ENCODE data around the gene CDC6.
A peak's percentile ranks its signal among the peaks of the same experiment; 100 is the strongest.

CDC6 gene

DNA sequence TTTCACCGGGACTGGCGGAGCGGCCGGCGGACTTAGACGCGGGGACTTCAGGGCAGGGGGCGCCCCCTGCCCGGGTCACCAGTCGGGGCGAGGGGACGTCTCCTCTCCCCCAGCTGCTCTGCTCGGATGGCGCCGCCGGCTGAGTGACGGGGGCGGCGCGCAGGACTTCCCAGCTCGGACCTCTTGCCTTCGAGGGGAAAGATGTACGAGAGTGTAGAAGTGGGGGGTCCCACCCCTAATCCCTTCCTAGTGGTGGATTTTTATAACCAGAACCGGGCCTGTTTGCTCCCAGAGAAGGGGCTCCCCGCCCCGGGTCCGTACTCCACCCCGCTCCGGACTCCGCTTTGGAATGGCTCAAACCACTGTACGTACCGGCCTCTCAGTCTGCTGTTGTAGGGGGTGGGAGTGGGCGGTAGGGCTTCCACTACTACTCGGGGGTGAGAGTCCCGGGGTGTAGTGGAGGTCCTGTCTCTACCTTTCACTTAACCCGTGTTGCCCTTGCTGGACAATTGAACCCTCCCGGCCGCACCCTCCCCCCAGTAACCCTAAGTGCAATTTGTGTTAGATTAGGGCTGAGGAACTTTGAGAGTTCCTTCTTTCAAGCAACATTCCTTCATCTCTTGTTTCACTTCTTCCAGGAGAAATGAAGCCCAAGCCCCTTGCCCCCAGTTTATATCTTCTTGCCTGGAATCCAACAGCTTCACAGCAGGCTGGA lies 55.0 kb downstream of the CDC6 start:
- DNase-seq = no peak

DNA sequence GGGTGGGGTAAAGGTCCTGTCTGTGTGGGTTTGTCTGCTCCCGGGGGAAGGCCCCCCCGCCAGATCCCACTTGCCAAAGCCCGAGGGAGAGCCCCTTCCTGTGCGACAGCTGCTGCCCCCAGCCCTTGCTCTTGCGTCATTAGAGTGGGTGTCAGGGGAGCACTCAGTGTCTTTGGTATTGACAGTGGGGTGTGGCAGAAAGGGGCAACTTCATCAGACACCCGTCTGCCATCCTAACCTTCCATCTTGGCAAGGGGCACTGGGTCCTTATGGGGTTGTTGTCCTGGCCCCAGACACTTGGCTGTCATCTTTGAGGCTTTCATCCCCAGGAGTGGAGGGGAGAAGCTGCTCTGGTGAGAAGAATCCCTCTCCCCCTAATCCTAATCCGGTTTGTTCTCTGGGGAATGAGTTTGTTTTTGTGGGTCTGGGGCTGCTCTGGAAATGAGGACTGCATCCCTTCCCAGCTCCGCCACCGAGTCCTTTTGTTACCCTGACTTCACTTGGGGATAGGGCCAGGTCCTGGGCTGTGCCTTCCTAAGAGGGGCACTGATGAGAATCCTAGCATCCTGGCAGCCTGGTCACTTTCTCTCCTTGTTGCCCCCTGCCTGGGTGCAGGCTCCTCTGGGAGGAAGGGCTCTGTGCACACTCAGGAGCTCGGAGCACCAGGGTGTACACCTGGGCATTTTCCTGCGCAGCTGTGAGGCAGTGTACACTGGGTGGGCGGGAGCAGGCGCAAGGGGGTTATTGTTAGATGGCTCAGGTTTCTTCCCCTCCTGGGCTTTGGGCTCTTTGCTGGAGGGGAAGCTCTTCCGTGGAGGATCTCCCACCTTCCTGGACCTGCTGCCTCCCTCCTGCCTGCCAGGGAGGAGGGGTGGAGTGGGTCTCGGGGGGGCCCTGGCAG lies 55.8 kb downstream of the CDC6 start:
- DNase-seq = no peak

DNA sequence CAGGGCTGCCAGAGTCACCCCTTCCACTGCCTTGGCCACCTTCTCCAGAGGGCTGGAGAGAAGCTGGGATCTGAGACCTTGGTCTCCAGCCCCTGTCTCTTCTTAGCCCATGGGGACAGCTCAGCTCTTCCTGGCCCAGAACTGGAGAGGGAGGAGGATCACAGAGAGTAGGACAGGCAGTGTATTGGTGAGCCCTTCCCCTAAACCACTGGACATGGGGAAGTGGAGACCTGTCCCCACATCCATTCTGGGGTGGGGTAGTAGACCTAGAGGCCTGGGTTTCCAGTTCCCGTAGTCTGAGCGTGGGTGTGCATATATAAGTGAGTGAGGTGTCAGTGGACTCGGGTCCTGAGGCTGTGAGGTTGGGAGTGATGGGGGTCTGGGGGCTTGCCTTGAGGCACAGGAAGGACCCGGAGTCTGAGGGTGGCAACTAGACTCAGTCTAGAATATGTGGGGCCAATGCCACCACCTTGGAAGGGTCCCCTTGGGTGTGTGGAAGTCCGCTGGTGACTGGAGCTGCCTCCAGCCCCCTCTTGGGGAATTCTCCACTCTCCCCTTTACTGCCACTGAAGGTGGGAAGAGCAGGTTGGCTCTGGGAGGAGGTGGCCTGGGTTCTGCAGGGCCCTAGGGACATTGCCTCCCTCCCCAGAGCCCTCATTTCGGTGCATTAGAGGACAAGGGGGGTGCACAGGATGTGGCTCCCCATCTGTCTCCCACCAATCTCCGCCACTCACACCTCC lies 56.9 kb downstream of the CDC6 start:
- DNase-seq = no peak

DNA sequence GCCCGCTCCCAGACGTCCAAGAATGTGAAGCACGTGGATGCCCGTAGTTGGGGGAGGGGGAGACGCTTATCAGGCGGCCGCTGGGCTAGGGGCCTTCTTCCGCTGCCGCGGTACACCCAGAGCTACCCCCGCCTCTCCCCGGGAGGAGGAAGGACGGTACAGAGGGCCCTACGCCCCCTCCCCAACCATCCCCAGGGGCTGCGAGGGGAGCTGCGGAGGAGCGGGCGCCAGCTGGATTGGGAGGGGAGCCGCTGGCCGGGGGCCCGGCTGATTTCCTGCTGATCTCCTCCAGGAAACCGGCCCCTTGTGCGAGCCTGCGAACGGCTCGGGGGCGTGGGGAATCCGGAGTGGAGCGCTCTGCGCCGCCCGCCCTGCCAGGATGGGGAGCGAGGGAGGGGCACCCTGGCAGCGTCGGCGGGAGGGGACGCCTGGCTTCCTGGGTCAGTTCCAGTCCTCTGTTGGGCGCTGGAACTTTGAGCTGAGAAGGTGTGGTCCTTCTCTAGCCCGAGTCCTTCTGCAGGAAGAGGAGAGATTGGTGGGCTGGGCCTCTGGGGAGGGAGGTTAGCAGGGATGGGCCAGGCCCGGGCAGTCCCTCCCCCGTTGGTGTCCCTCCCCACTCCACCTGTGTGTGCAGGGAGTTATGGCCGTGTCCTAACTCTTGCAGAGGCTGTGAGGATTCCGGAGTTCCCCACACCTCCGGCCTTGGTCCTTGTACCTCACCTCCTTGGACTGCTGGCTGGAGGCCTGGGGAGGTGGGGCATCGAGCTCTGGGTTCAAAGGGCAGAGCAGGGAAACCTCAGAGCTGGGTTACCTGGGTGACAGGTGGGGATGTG lies 57.7 kb downstream of the CDC6 start:
- DNase-seq = peak; percentile 47

DNA sequence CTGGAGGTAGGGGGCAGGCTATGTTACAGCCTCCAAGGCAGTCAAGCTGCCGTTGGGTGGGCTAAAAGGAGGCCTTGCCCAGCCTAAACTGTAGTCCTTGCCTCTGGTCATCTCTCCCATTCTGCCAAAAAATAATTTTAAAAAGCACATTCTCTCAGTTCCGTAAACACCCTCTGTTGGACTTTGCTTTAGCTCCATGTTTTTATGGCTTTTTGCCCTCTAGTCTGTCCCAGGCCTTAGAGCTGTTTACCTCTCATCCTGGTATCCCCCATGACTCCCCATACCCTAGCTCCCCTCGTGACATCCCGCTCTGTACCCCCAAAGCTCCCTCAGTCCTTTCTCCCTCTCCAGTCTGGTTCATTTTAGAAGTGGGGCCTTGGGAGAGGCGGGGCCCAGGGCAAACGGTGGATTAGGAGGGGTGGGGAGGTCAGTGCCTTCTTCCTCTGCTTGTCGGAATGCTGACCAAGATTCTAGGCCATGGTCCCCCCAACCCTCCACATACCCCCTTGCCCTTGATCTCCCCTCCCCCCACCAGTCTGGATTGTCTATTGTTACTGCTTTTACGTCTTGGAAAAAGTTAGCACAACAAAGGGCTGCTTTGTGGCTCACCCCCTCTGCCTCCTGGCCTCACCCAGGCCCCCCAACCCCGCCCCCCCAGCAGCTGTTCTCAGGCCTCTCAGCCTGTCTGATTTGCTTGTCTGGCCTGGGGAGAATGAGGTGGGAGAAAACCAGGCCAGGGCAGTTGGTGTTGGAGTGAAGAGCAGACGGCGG lies 58.5 kb downstream of the CDC6 start:
- DNase-seq = no peak

DNA sequence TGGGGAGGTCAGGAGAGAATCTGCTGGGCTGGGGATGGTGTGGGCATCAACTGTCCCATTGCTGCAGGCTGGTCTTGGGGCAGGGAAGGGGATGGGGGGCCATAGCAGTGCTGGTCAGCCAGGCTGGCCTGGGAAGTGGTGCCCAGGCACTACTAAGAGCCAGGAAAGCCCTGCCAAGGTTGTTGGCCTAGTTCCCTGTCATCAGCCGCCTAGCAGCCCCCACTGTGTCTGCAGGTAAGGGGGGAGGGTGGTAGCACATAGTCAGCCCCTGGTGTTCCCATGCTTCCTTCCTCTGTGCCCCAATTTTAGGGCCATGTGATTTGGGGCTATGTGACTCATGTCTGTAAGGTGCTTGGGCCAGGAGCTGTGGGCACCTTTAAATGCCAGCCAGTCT lies 59.1 kb downstream of the CDC6 start:
- DNase-seq = no peak

DNA sequence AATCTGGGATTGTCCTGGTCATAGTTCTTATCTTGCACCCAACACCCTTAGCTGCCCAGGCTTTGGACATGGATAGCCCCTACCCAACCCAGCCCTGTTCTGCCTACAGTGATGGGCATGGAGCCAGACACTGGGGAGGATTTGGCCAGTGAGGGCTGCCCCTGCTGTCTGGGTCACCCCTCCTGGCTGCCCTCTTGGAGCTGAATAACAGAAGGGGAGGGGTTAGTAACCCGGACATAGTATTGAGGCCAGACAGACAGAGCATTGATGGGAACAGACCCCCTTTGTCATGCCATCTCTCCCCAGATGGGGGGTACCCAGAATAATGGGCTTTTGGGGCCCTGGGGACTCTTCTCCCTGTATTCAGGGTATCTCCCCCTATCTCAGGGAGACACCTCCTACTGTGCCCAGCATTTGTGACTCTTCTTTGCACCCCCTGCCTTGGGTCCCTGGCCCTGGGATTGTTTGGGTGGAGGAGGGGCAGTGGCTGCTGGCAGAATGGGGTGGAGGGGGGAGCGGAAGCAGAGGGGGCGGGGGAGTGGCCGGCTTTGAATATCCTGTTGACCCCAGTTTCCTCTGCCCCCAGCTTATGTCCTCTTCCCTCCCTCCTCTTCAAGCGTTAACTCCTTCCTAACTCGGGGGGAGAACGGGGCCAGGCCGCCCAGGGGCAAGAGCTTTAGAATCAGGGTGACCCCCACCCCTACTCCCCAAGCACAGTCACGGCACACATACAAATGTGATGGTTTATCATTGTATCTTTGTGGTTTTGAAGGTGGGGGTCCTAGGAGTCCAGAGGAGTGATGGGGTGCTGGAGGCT lies 59.8 kb downstream of the CDC6 start:
- DNase-seq = no peak

DNA sequence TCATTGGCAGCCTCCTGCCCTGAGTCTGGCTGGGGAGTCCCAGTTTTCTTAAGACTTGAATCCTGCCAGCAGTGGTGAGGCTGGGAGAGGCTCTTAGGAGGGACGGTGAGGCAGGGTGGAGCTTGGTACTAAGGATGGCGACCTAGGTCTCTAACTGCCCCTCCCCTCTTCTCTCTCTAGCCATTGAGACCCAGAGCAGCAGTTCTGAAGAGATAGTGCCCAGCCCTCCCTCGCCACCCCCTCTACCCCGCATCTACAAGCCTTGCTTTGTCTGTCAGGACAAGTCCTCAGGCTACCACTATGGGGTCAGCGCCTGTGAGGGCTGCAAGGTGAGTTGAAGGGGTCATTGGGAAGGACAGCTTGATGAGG lies 60.4 kb downstream of the CDC6 start:
- DNase-seq = no peak

DNA sequence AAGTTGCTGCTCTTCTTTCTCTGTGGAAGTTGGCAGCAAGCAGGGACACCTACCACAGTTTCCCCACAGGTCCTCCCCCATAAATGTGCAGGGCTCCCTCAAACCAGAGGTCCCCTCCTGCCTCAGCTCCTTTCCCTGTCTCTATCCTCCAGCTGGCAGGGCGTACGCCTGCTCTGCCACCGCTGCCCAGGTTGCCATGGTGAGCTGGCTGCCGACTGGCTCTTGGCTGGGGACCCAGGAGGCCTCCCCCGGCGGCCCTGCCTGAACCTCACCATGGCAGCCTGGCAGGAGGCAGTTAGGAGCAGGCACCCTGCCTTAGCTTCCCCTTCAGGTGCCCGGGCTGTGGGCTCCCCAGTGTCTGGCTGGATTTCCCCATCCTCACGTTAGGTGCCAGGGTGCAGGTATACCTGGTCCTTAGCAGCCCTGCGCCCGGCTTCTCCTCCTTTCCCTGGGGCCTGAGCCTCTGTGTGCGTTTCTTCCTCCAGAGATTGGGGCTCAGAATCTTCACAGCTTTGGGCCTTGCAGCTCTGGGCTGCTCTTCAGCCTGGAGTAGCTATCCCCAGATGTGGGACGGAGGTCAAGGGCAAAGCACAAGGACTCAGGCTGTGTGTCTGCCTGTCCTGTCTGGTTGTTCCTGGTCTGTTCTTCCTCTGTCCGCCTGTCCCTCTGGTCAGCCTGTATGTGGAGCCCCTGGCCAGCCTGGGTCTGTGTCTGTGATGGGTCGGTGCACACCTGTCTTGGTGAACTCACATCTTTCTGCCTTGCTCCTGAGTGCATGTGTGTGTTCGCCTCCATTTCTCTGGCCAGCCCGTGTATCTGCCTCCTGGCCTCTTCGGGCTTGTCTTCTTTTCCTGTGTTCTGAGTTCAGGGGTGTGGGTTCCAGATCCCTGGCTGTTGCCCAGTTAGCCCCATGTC lies 61.1 kb downstream of the CDC6 start:
- peak; percentile 87 for DNase-seq

DNA sequence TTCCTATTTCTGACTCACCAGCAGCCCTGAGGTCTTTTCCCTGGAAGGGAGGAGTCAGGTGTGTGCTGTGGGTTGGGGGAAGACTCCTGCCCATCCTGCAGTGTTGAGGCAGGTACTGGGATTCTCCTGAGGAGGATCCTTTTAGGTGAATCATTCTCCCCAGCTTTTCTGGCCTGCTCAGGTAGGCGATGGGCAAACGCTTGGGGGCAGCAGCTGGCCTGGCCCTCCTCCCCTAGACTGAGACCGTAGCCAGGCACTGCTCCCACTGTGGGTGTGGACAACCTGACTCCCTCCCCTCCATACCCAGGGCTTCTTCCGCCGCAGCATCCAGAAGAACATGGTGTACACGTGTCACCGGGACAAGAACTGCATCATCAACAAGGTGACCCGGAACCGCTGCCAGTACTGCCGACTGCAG lies 61.8 kb downstream of the CDC6 start:
- no peak for DNase-seq

DNA sequence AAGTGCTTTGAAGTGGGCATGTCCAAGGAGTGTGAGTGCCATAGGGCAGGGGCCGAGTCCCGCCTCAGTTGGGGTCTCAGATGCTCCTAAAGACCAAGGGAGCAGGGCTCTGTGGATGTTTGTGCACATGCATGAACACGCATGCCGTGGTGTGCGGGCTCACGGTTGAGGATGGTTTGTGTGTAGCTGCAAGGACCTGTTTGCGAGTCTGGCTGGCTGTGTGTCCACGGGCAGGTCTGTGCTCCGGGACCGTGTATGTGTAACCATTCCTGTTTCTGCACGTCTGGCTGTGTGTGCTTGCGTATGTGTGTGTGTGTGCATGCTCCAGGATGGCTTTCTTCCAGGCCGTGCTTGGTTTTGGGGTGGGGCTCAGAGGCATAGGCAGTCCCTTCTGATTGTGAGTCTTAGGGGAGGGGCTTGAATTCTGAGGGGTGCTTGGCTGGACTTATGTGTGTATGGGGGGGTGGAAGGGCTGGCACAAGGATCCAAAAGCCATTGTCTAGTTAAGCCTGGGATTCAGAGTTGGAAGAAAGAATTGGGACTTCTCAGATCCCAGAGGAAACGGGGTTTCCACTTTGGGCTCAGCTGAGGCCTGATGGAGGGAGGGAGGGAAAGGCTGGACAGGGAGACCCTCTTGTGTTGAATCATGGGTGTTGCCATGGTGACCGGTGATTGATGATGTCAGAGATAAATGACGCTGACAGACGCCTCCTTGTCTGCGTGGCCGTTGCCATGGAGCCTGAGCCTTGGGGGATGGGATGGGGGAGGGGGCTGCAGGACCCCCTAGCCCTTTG lies 62.4 kb downstream of the CDC6 start:
- DNase-seq = no peak

DNA sequence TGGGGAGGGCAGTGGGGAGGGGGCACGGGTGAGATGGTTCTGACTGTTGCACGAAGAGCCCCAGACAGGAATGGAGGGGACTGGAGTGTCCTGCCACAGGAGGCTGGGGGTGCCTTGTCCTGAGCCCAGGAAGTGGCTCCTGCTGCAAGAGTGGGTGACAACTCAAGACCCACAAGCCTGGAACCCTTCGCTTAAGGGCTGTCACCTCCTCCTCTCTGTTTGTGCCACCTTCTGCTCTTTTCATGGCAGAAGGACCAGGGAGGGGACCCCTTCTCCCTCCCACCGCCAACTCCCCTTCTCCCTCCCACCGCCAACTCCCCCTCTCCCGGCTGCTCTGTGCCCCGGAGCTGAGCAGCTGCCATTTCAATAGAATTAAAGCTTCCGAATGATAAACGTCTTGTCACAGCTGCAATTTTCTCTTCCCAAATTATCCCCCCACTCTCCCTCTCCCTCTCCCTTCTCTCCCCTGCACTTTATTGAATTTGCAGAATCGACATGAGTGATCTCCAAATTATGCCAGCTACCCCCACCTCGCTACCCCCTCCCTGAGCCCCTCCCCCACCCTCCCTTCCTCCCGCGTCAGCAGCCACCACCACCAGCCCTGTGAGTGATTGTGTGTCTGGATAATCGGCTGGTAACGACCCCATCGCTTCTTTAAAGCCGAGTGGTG lies 63.1 kb downstream of the CDC6 start:
- peak; percentile 34 for DNase-seq

DNA sequence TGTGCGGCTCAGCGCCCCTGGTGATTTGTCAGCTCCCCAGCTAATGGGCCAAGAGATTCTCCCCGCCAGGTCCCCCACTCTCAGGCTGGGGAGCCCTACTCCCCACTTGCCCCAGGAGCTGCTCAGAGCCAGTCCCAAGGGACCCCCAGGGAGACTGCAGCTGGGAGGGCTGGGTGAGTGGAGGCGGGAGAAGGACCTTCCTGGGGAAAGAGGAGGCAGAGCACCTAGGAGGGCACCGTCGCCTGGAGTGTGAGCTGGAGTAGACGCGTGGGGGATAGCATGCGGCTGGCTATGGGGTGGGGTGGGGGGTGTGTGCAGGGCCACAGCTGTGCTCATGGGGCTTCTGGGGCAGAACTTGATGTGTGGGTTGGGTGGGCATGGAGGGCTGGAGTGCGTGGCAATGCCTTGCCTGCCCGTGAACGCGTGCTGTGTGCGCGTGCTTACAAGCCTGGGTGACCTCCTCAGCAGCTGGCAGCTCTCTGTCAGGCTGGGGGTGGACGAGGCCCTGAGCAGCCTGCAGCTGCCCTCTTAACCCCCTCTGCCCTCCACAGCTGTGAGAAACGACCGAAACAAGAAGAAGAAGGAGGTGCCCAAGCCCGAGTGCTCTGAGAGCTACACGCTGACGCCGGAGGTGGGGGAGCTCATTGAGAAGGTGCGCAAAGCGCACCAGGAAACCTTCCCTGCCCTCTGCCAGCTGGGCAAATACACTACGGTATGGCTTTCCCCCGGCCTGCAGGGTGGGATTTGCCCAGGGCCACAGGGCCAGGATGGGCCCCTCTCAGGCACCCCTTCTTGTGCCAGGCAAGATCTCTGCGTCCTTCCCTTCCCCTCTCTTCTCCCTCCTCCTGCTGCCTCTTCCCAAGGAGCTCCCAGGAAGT lies 63.9 kb downstream of the CDC6 start:
- no peak for DNase-seq

DNA sequence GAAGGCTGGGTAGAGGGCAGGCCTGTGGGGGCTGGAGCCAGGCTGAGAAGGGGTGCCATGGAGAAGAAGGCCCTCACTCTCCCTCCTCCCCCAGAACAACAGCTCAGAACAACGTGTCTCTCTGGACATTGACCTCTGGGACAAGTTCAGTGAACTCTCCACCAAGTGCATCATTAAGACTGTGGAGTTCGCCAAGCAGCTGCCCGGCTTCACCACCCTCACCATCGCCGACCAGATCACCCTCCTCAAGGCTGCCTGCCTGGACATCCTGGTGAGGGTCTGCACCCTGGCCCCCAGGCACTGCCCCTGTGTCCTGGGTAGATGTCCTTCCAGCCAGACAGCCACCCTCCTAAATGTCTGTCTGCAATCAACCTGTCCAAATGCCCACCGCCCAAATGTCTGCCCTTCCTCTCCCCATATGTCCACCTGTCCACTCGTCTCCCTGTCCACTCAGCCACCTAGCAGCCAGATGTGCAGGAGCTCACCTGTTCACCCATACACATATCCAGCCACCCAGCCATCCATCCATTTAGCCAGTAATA lies 64.6 kb downstream of the CDC6 start:
- no peak for DNase-seq

DNA sequence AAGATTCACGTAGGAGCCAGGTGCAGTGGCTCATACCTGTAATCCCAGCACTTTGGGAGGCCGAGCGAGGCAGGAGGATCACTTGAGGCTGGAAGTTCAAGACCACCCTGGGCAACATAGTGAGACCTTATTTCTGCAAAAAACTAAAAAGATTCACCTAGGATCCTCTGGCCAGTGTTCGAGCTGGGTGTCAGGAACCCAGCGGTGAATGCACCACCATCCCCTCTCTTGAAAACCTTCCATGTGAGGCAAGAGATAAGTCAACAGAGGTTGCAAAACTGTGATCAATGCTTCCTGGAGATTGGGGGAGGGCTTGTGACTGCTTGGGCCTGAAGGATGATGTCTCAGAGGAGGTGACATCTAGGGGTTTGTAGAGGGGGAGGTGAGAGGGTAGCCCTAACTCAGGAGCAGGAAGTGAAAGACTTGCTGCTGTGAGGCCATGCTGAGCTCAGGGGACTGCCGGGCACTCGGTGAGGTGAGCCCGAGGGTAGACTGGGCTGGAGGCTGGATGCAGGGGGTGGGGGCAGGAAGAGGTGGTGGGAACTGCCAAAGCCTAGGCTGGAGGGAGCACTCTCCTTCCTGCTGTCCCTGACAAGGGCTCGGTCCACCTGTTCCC lies 65.2 kb downstream of the CDC6 start:
- no peak for DNase-seq
